HG03159 (cell line): ENCODE measurements around the gene NFS1.
"Not testable (repeated sequence)": the region's sequence is repeated elsewhere in the genome, so short reads cannot be mapped to it uniquely, and the experiment has no call there.

ENCODE experiments used
- ATAC-seq: cut with Tn5 transposase; IDR thresholded peaks from one replicate; pipeline ENCODE4 v1.9.1; 2021; ENCODE audit warnings: mild to moderate bottlenecking, moderate library complexity; ENCODE audit not compliant: unreplicated experiment

Gene NFS1

DNA sequence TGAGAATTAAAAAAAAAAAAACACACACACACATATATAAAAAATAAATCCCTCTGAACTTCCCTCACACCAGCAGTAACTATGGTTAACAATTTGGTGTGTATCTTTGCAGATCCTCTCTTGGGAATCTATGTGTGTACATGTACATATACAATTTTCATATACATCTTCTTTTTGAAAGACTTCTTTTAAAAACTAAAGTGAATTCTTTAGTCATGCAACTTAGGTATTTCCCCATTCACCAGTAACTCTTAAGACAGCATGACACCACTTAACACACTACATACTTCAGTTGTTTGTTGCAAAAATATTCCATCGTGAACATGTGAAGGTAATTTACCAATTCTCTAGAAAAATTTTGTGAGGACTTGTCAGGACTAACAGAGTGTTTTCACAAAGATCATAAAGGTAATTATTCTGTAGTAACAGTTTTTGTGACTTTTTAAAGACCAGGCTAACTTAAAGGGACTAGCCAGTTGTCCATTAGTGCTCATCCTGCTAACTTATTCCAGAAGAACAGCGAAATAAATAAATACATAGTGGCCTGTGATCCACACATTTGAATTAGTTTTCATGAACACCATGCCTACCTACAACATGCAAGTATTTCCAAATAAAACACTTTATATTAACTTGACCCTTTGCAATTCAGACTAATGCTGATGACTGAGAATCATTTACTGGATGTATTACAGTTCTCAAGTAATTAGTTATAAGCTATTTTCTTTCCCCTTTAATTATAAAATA lies 30.9 kb upstream of the NFS1 start:
- ATAC-seq = no peak

DNA sequence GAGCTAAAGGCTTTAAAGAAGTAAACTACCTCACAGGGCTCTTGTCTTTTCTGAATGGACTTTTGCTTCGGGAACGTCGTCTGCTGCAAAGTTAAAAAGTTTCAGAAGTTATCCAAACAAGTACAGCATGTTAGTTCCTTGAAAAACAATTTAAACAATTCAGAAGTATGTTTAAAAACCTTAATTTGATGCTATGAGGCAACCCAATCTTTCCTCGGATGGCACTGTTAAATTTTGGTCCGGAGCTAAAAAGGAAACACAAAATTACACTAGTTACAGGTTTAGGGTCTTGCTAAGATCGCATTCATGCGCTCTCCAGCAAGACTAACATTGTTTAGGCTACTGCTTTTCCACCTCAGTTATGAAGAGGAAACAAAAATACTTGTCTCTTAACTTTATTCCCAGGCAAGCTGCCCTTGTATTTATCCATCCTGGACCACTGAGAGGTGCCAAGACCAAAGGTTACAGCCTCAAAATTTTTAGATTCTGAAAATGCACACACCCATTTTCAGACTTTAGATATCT lies 30.2 kb upstream of the NFS1 start:
- no peak for ATAC-seq

DNA sequence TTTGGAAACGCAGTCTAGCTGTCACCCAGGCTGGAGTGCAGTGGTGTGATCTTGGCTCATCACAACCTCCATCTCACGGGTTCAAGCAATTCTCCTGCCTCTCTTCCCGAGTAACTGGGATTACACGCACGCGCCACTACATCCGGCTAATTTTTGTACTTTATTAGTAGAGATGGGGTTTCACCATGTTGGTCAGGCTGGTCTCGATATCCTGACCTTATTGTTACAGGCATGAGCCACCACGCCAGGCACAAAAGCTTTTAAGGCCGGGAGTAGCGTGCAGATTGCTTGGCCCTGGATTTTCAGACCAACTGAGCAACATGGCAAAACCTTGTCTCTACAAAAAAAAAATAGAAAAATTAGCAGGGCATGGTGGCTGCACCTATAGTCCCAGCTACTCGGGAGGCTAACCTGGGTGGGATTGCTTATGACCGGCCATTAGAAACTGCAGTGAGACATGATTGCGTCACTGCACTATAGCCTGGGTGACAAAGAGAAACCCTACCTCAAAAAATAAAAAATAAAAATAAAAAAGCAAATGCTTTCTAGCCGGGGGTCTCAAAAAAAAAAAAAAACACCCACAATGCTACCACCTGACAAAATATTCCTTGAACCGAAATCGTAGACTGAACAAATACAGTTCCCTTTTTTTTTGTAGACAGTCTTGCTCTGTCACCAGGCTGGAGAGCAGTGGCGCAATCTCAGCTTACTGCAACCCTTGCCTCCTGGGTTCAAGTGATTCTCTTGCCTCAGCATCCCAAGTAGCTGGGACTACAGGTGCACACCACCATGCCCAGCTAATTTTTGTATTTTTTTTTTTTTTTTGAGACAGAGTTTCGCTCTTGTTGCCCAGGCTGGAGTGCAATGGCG lies 27.9 kb upstream of the NFS1 start:
- ATAC-seq = no peak

DNA sequence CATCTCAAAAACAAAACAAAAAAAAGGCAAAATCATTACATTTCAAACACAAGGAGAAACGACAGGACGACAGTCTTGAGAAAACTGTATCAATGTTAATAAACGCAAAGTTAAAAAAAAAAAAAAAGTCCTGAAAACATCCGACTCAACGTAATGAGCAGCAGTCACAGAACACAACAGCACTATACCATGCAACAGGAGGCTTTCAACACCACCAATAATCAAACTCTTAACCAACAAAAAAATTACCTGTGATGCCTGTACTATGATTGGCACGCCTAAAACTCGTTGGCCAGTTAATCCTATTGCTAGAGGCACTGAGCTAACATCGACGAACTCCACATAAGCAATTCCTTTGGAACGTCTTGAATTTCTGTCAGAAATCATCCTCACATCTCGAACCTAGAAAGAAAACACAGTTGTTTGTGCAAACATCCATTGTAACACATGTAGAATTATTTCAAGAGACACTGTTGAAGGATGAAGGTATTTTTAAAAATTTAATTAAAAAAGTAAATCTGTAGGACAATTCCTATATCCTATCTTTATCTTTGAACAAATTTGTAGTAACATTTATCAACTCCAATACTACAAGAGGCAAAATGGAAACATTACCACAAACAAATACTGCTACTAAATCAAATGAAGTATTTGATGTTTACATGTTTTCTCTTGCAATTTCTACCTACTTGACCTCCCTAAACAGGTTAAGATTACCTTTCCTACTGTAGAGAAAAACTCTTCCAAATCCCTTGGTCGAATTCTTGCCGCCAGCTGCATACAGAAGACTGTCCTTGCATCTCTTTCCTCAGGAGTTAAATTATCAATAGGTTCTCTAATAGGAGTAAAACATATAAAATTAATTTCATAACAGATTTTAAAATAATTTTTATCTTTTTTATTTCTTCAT lies 25.4 kb upstream of the NFS1 start:
- ATAC-seq = no peak

DNA sequence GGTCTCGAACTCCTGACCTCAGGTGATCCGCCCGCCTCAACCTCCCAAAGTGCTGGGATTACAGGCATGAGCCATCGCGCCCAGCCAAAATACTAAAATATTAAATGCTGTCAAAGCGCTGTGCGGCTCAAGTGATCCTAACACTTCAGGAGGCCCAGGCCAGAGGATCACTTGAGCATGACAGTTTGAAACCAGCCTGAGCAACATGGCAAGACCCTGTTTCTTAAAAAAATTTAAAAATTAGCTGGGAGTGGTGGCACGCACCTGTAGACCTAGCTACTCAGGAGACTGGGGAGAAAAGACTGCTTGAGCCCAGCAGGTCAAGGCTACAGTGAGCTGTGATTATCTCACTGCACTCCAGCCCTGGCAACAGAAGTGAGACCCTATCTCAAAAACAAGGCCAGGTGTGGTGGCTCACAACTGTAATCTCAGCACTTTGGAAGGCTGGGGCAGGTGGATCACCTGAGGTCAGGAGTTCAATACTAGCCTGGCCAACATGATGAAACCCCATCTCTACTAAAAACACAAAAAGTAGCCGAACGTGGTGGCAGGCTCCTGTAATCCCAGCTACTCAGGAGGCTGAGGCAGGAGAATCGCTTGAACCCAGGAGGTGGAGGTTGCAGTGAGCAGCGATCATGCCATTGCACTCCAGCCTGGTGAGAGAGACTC lies 24.6 kb upstream of the NFS1 start:
- not testable (repeated sequence) for ATAC-seq

DNA sequence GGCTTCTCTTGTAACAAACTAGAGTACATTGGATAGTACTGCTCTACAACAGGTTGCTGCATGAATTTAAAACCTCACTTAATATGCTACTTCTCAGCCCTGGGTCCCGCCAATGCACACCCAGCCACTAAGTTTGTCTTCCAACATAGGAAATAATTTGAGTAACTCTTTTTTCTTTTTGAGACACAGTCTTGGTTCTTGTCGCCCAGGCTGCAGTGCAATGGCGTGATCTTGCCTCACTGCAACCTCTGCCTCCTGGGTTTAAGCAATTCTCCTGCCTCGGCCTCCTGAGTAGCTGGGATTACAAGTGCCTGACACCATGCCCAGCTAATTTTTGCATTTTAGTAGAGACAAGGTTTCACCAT lies 24.1 kb upstream of the NFS1 start:
- ATAC-seq = not testable (repeated sequence)

DNA sequence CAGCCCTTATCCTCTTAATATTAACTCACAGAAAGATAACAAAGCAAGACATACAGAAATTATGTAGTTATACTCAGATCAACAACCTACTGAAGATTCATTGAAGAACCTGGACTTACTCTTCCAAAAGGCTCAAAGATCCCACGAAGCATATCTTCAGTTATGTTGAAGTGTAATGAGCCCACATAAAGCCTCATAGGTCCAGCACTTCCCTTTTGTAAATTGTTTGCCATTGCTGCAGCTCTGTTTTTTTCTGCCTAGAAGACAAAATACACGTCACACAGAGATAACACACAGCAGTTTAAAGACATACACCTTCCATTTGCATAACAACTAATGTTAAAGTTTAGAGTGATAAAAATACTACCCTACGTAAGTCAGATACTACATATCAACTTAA lies 22.5 kb upstream of the NFS1 start:
- no peak for ATAC-seq

DNA sequence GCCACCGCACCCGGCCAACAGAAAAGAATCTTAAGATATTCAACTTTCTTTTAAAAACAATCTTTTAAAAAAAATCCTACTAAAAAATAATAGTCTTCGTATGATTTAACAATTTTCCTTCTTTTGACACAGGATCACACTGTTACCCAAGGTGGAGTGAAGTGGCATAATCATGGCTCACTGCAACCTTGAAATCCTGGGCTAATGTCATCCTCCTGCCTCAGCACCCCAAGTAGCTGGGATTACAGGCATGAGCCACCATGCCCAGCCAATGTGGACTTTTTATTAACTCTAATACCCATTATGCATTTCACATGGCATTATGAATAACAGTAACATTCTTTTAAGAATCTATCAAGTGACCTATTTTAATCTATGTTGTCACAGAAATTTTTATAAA lies 22.1 kb upstream of the NFS1 start:
- ATAC-seq = no peak

DNA sequence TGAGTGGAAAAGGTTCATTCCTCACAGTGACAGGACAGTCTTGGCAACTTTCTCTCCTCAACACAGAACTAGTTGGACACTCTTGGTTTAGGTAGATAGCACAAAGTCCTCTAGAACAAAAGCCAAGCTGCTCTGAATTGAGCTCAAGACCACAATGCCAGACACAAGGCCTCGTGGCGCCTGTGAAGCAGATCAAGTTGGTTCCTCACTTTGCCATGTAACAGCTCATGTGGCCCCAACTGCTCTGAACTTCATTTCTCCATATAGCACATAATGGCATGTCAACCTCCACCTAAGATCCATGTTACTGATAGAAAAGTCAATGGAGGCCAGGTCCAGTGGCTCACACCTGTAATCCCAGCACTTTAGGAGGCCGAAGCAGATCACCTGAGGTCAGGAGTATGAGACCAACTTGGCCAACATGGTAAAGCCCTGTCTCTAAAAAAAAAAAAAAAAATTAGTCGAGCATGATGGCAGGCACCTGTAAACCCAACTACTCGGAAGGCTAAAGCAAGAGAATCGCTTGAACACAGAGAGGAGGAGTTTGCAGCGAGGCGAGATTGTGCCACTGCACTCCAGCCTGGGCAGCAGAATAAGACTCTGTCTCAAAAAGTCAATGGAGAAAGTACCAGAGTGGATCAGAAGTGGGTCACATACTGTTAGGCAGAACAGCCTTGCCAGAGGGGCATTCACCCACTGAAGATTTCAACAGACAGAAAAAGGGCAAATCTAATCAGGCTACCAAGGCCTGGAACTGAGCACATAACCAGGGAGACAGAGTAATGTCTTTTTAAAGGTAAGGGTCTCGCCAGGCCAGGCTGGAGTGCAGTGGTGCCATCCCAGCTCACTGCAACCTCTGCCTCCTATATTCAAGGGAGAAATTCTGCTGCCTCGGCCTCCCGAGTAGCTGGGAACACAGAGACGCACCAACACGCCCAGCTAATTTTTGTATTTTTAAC lies 21.3 kb upstream of the NFS1 start:
- ATAC-seq = no peak

DNA sequence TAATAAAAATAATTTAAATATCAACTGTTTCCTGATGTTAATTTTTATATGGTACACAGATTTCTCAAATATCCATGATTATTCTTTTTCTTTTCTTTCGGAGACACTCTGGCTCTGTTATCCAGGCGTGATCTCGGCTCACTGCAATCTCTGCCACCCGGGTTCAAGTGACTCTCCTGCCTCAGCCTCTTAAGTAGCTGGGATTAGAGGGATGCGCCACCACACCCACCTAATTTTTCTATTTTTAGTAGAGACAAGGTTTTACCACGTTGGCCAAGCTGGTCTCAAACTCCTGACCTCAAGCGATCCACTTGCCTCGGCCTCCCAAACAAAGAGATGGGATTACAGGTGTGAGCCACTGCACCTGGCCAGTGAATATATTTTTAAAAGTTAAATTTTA lies 20.6 kb upstream of the NFS1 start:
- ATAC-seq = no peak

DNA sequence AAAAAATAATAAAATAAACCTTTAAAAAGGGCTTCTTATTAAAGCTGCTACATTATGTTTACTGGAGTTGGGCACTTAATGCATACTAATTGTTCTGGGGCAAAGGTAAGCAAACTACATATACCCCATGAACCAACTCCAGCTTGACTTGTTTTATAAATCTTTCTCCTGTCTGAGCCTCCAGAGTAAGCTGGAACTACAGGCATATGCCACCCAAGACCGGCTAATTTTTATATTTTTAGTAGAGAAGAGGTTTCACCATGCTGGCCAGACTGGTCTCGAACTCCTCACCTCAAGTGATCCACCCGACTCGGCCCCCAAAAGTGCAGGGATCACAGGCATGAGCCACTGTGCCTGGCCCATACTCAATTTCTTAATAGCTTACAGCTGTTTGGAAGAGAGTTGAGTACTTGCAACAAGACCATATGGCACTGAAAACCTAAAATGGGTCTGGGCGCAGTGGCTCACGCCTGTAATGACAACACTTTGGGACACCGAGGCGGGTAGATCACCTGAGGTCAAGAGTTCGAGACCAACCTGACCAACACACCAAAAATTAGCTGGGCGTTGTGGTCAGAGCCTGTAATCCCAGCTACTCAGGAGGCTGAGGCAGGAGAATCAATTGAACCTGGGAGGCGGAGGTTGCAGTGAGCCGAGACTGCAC lies 20.0 kb upstream of the NFS1 start:
- ATAC-seq = no peak

DNA sequence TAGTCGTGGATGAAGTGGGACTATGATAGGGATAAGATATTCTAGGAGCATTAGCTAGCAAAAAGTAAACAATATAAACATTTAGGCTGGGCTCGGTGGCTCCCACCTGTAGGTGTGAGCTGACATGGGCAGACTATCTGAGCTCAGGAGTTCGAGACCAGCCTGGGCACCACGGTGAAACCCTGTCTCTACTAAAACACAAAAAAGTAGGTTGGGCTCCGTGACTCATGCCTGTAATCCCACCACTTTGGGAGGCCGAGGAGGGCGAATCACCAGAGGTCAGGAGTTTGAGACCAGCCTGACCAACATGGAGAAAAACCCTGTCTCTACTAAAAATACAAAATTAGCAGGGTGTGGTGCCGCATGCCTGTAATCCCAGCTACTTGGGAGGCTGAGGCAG lies 19.2 kb upstream of the NFS1 start:
- not testable (repeated sequence) for ATAC-seq

DNA sequence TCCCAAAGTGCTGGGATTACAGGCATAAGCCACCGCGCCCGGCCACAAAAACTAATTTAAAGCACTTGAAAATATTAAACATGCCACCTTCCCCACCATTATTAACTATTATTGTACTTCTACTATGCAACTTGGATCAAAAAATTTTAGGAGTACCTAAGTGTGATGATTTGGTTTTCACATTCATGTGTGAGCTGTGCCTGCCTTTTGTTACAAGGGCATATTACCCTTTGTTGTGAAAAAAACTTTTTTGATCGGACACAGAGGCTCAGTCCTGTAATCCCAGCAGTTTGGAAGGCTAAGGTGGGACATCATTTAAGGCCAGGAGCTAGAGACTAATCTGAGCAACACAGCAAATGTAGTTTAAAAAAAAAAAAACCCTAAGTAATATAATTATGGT lies 17.2 kb upstream of the NFS1 start:
- no peak for ATAC-seq

DNA sequence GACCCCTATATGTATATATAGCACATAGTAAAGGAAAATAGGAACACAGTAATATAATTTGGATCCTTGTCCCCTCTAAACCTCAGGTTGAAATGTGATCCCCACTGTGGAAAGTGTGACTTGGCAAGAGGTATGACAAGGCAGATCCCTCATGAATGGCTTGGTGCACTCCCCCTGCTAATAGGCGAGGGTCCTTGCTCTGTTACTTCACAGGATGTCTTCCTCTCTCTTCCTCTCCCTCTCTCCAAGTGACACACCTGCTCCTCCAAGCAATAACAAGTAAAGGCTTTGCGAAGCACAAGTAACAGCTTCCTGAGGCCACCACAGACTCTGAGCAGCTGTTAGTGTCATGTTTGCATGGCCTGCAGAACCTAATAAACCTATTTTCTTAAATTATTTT lies 16.5 kb upstream of the NFS1 start:
- ATAC-seq = no peak

DNA sequence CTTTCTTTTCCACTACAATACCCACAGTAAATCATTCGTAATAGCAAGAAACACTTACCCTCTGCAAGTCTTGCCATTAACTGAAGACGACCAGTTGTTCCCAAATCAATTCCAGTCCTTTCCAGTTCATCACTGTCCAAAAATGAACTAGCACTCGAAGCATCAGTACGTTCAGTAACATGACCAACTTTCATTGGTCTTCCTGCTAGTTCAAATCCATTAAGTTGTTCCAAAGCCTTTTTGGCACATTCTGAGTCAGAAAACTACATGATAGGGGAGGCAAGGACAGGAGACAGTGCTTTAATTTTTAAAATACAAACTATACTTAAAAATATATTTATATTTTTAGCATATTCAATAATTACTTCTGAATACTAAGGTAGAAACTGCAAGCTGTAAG lies 15.0 kb upstream of the NFS1 start:
- ATAC-seq = no peak

DNA sequence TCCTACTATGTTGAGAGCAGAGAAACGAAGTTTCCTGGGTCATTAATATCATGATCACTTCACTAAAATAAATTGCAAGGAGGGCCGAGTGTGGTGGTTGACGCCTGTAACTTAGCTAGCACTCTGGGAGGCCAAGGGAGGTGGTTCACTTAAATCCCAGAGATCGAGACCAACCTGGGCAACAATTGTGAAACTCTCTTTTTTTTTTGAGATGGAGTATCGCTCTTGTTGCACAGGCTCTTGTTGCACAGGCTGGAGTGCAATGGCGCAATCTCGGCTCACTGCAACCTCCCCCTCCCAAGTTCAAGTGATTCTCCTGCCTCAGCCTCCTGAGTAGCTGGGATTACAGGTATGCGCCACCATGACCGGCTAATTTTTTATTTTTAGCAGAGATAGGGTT lies 14.0 kb upstream of the NFS1 start:
- ATAC-seq = not testable (repeated sequence)

DNA sequence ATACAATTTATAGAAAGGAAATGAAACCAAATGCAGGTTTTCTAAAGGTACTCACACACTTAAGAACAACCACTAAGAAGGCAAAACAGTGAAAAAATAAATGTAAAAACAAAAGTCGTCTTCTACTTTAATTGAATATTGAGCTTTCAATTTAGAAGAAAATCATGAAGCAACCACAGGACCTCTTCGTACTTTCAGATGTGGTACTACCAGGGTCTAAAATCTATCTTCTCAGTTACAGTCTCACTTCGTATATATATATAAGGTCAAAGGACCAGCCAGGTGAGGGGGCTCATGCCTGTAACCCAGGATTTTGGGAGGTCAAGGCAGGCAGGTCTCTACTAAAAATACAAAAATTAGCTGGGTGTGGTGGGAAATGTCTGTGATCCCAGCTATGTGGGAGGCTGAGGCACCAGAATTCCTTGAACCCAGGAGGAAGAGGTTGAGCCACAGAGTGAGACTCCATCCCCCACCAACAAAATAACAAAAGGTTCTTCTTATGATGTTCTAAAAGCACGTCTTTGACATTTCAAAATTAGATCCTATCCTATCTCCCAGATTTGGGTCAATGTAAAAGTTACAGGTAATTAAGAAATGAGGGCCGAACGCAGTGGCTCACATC lies 12.5 kb upstream of the NFS1 start:
- no peak for ATAC-seq

DNA sequence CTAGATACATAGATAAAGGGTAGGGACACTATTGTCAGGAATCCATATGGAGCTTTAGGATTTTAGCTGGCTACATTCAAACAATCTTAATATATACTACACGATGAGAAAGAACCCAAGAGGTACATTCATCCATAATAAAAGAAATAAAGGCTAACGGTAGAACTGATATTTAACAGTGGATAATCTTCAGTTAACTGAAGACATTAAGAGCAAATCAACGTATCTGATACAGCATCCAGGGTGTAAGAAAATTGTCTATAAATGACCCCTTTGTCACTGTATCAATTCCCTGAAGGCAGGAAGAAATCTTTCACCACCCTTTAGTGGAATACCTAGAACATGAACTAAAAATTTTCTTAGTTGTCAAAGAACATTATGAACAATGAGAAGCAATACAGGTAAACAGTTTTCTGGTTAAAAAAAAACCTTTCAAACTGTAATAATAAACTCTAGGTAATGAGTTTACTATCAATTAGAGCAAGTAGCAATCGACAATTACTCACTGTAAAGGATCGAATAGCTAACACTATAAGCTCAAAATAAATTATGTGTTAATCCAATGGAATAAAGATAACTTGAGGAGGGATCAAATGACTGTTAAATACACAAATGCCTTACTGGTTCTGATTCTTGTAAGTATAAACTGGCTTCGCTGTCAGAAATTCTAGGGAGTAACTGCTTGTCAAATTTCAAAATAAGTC lies 11.9 kb upstream of the NFS1 start:
- ATAC-seq = no peak
